ENCODE measurements around the gene PAX2. TPM values are rescaled to one million over a fixed set of nuclear protein-coding genes. Genes with fewer than 3 reads are reported as not detected.

The PAX2 gene
- total and polyA plus RNA-seq, 2 of the 8 experiments (the other 6 are each of a cell fraction or from before 2014, with no cell fraction given) = 0.02 TPM; not detected in 1

DNA sequence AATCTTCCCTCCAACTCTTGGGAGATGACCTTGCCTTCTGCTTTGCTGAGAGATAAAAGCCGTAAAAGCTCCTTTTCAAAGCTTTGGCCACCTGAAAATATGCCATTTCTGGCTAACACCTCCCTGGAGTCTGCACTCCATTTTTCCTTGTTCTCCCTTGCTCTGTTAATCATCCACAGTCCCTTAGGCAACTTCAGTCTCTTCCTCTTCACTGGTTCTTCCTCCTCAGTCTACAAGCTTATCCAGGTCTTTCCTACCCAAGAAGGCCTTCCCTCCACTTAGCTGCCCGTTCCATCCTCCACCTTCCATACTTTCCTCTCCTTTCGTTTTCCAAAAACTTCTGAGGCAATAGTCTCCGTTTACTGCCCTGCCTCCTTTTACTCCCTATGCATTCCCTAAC, 30.5 kb downstream of the PAX2 start:
- Histone ChIP-seq H3K9ac (replicated peaks in 1 of 4; ENCODE audit: extremely low read depth in 1 of 4, low read depth in 3 of 4, low read length in 3 of 4) (no peak overlapping the region), H3K4me2 (ENCODE audit: insufficient read depth in 1 of 2, low read depth in 2 of 2, low read length in 2 of 2) (peak overlapping the region in 1 of 2 experiments; percentile 58; a peak in 1 of 4 replicates), H3K27me3 (replicated peaks in 1 of 4; ENCODE audit: control insufficient read depth in 3 of 4, extremely low read depth in 1 of 4, insufficient read depth in 3 of 4, low read length in 3 of 4) (peaks cover 0 to 8% (median 0%) of the 10 kb centered on the region in 4 experiments; a peak in 2 of 7 replicates), H3K27ac (ENCODE audit: low read depth, low read length) (no peak overlapping the region), H4K20me1 (replicated peaks in 1 of 2; ENCODE audit: control insufficient read depth in 1 of 2, insufficient read depth in 2 of 2, low read length in 2 of 2) (no peaks in the 10 kb centered on the region), H3K79me2 (ENCODE audit: control insufficient read depth in 1 of 2, insufficient read depth in 2 of 2, low read length in 2 of 2) (no peaks in the 10 kb centered on the region), H3K56ac (replicated peaks; ENCODE audit: insufficient read length, low read depth, low read length) (no peak overlapping the region), H3K36me3 (ENCODE audit: control insufficient read depth in 2 of 4, insufficient read depth in 4 of 4, low read length in 3 of 4) (no peaks in the 10 kb centered on the region), H2BK15ac (ENCODE audit: low read length) (peak overlapping the region; percentile 67; the same call in 1 of the 2 replicates), H2BK120ac (replicated peaks; ENCODE audit: low read depth, low read length) (no peak overlapping the region), H4K8ac (ENCODE audit: extremely low read depth, insufficient read depth, low read length) (no peak overlapping the region), H3K14ac (ENCODE audit: insufficient read length) (no peak overlapping the region), H2BK5ac (ENCODE audit: low read depth, low read length) (peak overlapping the region; percentile 18; the same call in 1 of the 2 replicates), H3K4me1 (replicated peaks in 1 of 4; ENCODE audit: control insufficient read depth in 3 of 4, insufficient read depth in 4 of 4, low read length in 3 of 4) (peaks cover 3 to 10% (median 9%) of the 10 kb centered on the region in 4 experiments; a peak in 5 of 7 replicates), H3K79me1 (ENCODE audit: low read depth, low read length) (no peaks in the 10 kb centered on the region), H3K4me3 (ENCODE audit: extremely low read depth in 1 of 4, insufficient read depth in 2 of 4, low read depth in 3 of 4, low read length in 4 of 4) (no peak overlapping the region), H3K18ac (ENCODE audit: extremely low read depth, low read length) (peak overlapping the region; percentile 65; the same call in 1 of the 2 replicates), H2AK5ac (ENCODE audit: low read depth, low read length) (peak overlapping the region; percentile 82; the same call in 1 of the 2 replicates), H2AFZ (ENCODE audit: low read length) (no peak overlapping the region), H4K91ac (replicated peaks; ENCODE audit: insufficient read length, low read length) (no peak overlapping the region), H3K23me2 (ENCODE audit: low read depth, low read length) (no peaks in the 10 kb centered on the region), H4K5ac (ENCODE audit: insufficient read length, low read depth, low read length) (no peak overlapping the region), H2BK20ac (ENCODE audit: low read length) (peak overlapping the region; percentile 74; the same call in 1 of the 2 replicates), H2BK12ac (ENCODE audit: low read depth, low read length) (peak overlapping the region; percentile 86), H3K23ac (ENCODE audit: insufficient read length) (no peak overlapping the region), H3K4ac (replicated peaks; ENCODE audit: insufficient read length, low read depth, low read length) (no peak overlapping the region), H3K9me3 (ENCODE audit: insufficient read depth in 2 of 2, low read depth in 1 of 2, low read length in 1 of 2) (no peaks in the 10 kb centered on the region)
- TF ChIP-seq CTBP2 (IDR thresholded peaks at IDR 0.05; ENCODE audit: borderline replicate concordance, insufficient read depth, insufficient read length, low read length) (no peak), EP300 (IDR thresholded peaks at IDR 0.05; ENCODE audit: borderline replicate concordance in 1 of 2, low read depth in 2 of 2, low read length in 2 of 2) (no peak), BCL11A (IDR thresholded peaks at IDR 0.05; ENCODE audit: low read depth in 2 of 2, low read length in 2 of 2) (no peak), TAF1 (IDR thresholded peaks at IDR 0.05; ENCODE audit: low read depth, low read length) (no peak), ASH2L (IDR thresholded peaks at IDR 0.05; ENCODE audit: low read length) (no peak), CBX8 (IDR thresholded peaks at IDR 0.05; ENCODE audit: borderline replicate concordance, low read depth, low read length) (no peak), ZNF274 (IDR thresholded peaks at IDR 0.05; ENCODE audit: borderline replicate concordance, extremely low read depth, low read length) (no peak)
- ChIA-PET CTCF (ENCODE audit: partially characterized antibody) (interaction anchor here (0.7 to 3.8 kb wide), 11 partner anchors 9 to 206 kb away, joined by 3 to 15 read pairs (median 4); no protein-coding TSS in a partner anchor), POLR2A (ENCODE audit: partially characterized antibody) (interaction anchor here (0.8 kb wide), 1 partner anchor 10 kb away, joined by 4 read pairs; no protein-coding TSS in a partner anchor)
- 96% methylated on average over 4 of the region's 4 CpGs; no CpG with 5 or more reads in 1 of the 2 experiments for WGBS, 2 experiments (ENCODE audit: extremely low coverage in 1 of 2, insufficient coverage in 1 of 2, insufficient read length in 1 of 2, insufficient replicate concordance in 2 of 2, low coverage in 1 of 2, low lambda C conversion rate in 2 of 2, missing lambda C conversion rate in 1 of 2)
- FAIRE-seq = no peak
- DNase-seq (ENCODE audit: low read depth in 1 of 2, low spot score in 2 of 2) = no peak

All from H1 (cell line).